ENCODE data around the gene PACRG. TPM values are rescaled to one million over a fixed set of nuclear protein-coding genes. Genes with fewer than 3 reads are reported as not detected.

PACRG gene
- total and polyA plus RNA-seq, 2 experiments from 2014 or later, result 0.17 to 0.68 TPM

DNA sequence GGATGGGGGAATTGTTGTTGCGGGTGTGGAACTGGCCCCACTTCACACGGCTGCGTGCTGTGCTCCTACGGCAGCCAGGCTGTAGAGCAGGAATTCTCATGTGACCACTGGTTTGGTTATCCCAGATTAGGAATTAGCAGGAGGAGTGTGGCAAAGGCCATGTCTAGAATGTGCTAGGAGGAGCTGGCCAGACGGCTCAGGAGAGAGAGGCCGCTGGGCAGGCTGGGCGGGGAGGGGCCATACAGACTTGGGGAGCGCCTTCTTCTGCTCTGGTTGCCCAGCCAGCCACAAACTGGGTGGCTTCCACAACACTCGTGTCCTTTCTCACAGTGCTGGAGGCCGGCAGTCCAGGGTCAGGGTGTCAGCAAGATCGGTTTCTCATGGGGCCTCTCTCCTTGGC lies 441.7 kb downstream of the PACRG start (continued):
- TF ChIP-seq, protein P1, sequence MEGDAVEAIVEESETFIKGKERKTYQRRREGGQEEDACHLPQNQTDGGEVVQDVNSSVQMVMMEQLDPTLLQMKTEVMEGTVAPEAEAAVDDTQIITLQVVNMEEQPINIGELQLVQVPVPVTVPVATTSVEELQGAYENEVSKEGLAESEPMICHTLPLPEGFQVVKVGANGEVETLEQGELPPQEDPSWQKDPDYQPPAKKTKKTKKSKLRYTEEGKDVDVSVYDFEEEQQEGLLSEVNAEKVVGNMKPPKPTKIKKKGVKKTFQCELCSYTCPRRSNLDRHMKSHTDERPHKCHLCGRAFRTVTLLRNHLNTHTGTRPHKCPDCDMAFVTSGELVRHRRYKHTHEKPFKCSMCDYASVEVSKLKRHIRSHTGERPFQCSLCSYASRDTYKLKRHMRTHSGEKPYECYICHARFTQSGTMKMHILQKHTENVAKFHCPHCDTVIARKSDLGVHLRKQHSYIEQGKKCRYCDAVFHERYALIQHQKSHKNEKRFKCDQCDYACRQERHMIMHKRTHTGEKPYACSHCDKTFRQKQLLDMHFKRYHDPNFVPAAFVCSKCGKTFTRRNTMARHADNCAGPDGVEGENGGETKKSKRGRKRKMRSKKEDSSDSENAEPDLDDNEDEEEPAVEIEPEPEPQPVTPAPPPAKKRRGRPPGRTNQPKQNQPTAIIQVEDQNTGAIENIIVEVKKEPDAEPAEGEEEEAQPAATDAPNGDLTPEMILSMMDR (conservative IDR thresholded peaks at IDR 0.05; ENCODE audit: low read depth in 2 of 2), result no peak
- no peak for TF ChIP-seq NANOG (IDR thresholded peaks at IDR 0.05; ENCODE audit: borderline replicate concordance)
- TF ChIP-seq EZH2phosphoT487 (IDR thresholded peaks at IDR 0.05; ENCODE audit: unreplicated experiment), result no peak

DNA sequence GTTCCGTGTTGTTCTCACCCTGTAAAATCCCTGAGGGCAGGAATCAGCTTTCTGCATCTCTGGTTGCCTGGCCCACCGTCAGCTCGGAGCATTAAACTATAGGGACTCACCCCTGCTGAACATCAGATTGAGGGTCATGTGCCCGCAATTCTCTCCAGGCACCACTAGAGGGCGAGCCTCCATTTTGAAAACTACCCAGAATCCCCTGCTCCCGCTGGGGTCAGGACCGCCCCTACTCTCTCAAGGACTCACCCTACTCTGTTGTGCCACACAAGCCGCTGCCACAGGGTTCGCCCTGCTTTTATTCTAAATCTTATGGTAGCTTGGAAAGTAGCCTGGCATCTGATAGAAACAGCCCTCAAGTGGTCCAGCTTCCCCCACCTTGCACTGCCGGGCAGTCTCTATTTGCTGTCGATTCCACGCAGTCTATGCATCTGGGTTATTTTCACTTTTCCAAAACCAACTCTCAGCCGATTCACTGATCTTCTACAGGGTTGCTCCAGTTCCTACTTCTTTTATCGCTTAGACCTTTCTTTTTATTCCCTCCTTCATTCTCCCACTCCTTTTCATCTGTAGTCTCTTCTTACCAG lies 442.6 kb downstream of the PACRG start:
- Histone ChIP-seq H3K4me3 (no peak overlapping the region), H3K9me2 (ENCODE audit: insufficient read depth) (peaks cover 7% of the 10 kb centered on the region; the same call in 1 of the 2 replicates), H2AFZ (peak overlapping the region; percentile 43; the same call in 1 of the 2 replicates), H3K4me2 (no peak overlapping the region), H3K36me3 (ENCODE audit: insufficient read depth) (no peaks in the 10 kb centered on the region), H3K79me2 (replicated peaks; ENCODE audit: insufficient read depth) (no peaks in the 10 kb centered on the region), H3K27ac (ENCODE audit: low read depth) (no peak overlapping the region), H4K20me1 (replicated peaks; ENCODE audit: insufficient read depth) (no peaks in the 10 kb centered on the region), H3F3A (replicated peaks; ENCODE audit: low read depth) (no peaks in the 10 kb centered on the region), H3K27me3 (ENCODE audit: insufficient read depth) (no peaks in the 10 kb centered on the region), H3K4me1 (ENCODE audit: insufficient read depth) (no peaks in the 10 kb centered on the region)
- Mint-ChIP-seq H3K4me3 (no peak overlapping the region), H3K36me3 (ENCODE audit: low read depth) (peaks cover 17% of the 10 kb centered on the region), H3K27ac (no peak overlapping the region), H3K27me3 (ENCODE audit: insufficient read depth, low read depth, poor library complexity) (peaks cover 3% of the 10 kb centered on the region), H3K4me1 (peaks cover 4% of the 10 kb centered on the region; the same call in 2 of the 3 replicates), H3K9me3 (peaks cover 16% of the 10 kb centered on the region)
- no peak for TF ChIP-seq POLR2AphosphoS5 (IDR thresholded peaks at IDR 0.05; ENCODE audit: low read depth)
- TF ChIP-seq, protein P1 (conservative IDR thresholded peaks at IDR 0.05; ENCODE audit: low read depth in 2 of 2), result peak; percentile 72 to 78
- ATAC-seq (peak; percentile 38; the same call in 2 of the 3 replicates), DNase-seq (ENCODE audit: low spot score) (peak; percentile 51)

DNA sequence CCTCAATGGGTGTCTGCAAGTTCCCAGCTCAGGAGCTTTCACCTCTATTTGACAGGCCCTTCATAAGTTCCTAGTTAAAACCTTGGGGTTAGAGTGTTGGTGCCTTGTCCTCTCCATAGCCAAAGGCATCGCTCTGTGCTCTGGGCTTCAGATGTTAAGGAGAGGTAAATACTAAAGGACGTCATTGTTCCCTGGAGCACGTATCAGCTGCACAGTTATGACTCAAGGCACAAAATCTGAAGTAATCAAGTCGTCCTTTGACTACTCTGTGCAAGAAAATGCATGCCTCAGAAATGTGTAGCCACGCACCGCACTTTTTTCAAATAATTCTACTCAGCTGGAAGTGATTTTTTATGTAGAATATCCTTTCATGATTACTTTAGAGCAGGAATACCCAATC lies 446.0 kb downstream of the PACRG start:
- Histone ChIP-seq H3K79me2 (replicated peaks; ENCODE audit: insufficient read depth) (no peaks in the 10 kb centered on the region), H3F3A (replicated peaks; ENCODE audit: low read depth) (no peaks in the 10 kb centered on the region), H3K27ac (ENCODE audit: low read depth) (no peak overlapping the region), H3K4me1 (ENCODE audit: insufficient read depth) (no peaks in the 10 kb centered on the region), H4K20me1 (replicated peaks; ENCODE audit: insufficient read depth) (no peaks in the 10 kb centered on the region), H3K9me2 (ENCODE audit: insufficient read depth) (peaks cover 7% of the 10 kb centered on the region; the same call in 1 of the 2 replicates), H3K4me3 (no peak overlapping the region), H3K4me2 (no peak overlapping the region), H3K36me3 (ENCODE audit: insufficient read depth) (no peaks in the 10 kb centered on the region), H3K27me3 (ENCODE audit: insufficient read depth) (no peaks in the 10 kb centered on the region), H2AFZ (0 out of 2 replicates have a peak overlapping the region, but pooled peaks have one; percentile 38)
- H3K4me3 Mint-ChIP-seq, result no peak overlapping the region
- ATAC-seq, result no peak
- peaks cover 16% of the 10 kb centered on the region for H3K9me3 Mint-ChIP-seq
- DNase-seq (ENCODE audit: low spot score), result no peak
- H3K27ac Mint-ChIP-seq, result no peak overlapping the region
- H3K36me3 Mint-ChIP-seq (ENCODE audit: low read depth), result peaks cover 17% of the 10 kb centered on the region
- H3K4me1 Mint-ChIP-seq, result peaks cover 5% of the 10 kb centered on the region
- H3K27me3 Mint-ChIP-seq (ENCODE audit: insufficient read depth, low read depth, poor library complexity), result peaks cover 3% of the 10 kb centered on the region
- TF ChIP-seq ZNF331 (CRISPR knock-in tag; IDR thresholded peaks at IDR 0.05; ENCODE audit: low read depth) (no peak), CREB1 (CRISPR knock-in tag; IDR thresholded peaks at IDR 0.05; ENCODE audit: low read depth) (no peak), POLR2AphosphoS5 (IDR thresholded peaks at IDR 0.05; ENCODE audit: low read depth) (no peak), NANOG (IDR thresholded peaks at IDR 0.05; ENCODE audit: borderline replicate concordance) (no peak), STAT1 (IDR thresholded peaks at IDR 0.05; ENCODE audit: unreplicated experiment) (no peak), EZH2phosphoT487 (IDR thresholded peaks at IDR 0.05; ENCODE audit: unreplicated experiment) (no peak), EZH2 (IDR thresholded peaks at IDR 0.05; ENCODE audit: low read depth, unreplicated experiment) (no peak)
- TF ChIP-seq, protein P2, sequence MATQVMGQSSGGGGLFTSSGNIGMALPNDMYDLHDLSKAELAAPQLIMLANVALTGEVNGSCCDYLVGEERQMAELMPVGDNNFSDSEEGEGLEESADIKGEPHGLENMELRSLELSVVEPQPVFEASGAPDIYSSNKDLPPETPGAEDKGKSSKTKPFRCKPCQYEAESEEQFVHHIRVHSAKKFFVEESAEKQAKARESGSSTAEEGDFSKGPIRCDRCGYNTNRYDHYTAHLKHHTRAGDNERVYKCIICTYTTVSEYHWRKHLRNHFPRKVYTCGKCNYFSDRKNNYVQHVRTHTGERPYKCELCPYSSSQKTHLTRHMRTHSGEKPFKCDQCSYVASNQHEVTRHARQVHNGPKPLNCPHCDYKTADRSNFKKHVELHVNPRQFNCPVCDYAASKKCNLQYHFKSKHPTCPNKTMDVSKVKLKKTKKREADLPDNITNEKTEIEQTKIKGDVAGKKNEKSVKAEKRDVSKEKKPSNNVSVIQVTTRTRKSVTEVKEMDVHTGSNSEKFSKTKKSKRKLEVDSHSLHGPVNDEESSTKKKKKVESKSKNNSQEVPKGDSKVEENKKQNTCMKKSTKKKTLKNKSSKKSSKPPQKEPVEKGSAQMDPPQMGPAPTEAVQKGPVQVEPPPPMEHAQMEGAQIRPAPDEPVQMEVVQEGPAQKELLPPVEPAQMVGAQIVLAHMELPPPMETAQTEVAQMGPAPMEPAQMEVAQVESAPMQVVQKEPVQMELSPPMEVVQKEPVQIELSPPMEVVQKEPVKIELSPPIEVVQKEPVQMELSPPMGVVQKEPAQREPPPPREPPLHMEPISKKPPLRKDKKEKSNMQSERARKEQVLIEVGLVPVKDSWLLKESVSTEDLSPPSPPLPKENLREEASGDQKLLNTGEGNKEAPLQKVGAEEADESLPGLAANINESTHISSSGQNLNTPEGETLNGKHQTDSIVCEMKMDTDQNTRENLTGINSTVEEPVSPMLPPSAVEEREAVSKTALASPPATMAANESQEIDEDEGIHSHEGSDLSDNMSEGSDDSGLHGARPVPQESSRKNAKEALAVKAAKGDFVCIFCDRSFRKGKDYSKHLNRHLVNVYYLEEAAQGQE (IDR thresholded peaks at IDR 0.05; ENCODE audit: unreplicated experiment), result no peak
- TF ChIP-seq, protein P1 (conservative IDR thresholded peaks at IDR 0.05; ENCODE audit: low read depth in 2 of 2), result no peak
